ENCODE data around the gene BBS9. TPM values are rescaled to one million over a fixed set of nuclear protein-coding genes. Genes with fewer than 3 reads are reported as not detected.
"Not testable (repeated sequence)": the region's sequence is repeated elsewhere in the genome, so short reads cannot be mapped to it uniquely, and the experiment has no call there.

BBS9 gene
- total RNA-seq, 4 donors from 2014 or later = 11.3 to 28.5 (median 20.7) TPM

DNA sequence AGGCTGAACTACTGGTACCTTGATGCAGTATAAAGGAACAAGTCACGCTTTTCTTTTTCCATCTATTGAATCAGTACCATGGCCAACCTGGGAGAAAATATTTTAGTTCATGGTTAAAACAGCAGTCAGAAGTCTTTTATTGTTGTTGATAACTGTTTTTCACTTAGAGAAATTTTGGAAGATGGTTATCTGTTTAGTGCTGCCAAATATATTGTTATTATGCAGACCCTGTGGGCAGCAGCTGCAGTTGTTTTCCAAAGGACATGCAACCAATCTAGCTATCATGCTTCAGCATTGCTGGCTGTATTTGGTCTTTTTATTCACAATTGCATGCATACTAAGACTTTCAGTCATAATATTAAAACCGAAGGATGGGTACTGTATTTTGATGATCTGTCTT lies 169.5 kb downstream of the BBS9 start:
- DNase-seq (ENCODE audit: low spot score) (no peak), ATAC-seq (ENCODE audit: low FRiP score) (no peak)
- TF ChIP-seq CTCF (IDR thresholded peaks at IDR 0.05) = no peak

GRCh38 chr7:33299425-33299824 lies 170.1 kb downstream of the BBS9 start:
- TF ChIP-seq CTCF (IDR thresholded peaks at IDR 0.05) = no peak
- ATAC-seq (ENCODE audit: low FRiP score) = no peak
- DNase-seq (ENCODE audit: low spot score) = no peak

- ATAC-seq (ENCODE audit: low FRiP score) (no peak), DNase-seq (ENCODE audit: low spot score) (no peak)
- TF ChIP-seq CTCF (IDR thresholded peaks at IDR 0.05) = no peak
Measured at GRCh38 chr7:33300131-33300530, 170.8 kb downstream of the BBS9 start.

DNA sequence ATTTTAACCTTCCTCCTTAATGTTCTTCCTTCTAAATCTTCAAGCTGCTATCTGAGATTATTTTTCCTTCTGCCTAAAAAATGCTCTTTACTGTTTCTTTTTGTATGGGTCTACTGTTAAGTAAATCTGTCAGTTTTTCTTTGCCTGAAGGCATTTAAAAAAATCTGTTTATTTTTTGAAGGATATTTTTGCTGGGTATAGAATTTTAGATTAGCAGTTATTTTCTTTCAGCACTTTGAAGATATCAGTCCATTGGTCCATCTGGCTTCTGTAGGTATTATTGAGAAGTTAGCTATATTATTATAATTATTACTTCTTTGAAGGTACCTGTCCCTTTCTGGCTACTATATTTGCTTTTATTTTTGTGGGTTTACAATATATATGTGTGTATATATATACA lies 171.4 kb downstream of the BBS9 start:
- ATAC-seq (ENCODE audit: low FRiP score) = no peak
- no peak for TF ChIP-seq CTCF (IDR thresholded peaks at IDR 0.05)
- DNase-seq (ENCODE audit: low spot score) = no peak

- ATAC-seq (ENCODE audit: low FRiP score); DNase-seq (ENCODE audit: low spot score): not testable (repeated sequence)
Measured at GRCh38 chr7:33303978-33304557, 174.7 kb downstream of the BBS9 start.

DNA sequence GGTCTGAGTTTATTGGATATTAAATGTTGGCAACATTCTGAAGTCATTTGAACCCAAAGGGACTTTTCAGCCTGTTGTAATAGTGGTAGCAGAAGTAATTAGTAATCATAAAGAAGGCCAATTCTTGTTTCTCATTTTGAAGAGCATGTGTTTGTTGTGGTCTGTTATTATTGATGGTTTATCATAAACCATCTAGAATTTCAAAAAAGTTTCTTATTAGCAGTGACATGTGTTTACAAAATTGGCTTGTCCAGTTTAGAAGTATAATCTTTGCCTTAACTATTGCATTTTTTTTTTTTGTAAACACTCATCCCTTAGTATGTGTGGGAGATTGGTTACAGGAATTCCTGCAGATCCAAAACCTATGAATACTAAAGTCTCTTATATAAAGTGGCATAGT lies 177.8 kb downstream of the BBS9 start:
- DNase-seq (ENCODE audit: low spot score) (no peak), ATAC-seq (ENCODE audit: low FRiP score) (no peak)
- no peak for TF ChIP-seq CTCF (IDR thresholded peaks at IDR 0.05)

DNA sequence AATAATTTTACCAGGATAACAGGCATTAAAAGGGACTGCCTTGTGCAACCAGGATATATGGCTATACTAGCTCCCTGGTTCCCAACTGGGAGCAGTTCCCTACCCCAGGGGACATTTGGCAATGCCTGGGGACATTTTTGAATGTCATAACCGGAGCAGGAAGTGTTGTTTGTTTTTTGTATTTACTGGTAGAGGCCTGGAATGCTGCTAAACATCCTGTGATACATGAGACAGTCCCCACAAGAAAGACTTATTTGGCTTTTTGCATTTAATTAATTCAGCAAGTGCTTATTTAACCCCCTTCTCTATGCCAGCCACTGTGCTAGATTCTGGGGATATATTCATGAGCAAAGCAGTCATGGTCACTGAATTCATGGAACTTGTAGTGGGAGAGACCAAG lies 181.2 kb downstream of the BBS9 start:
- DNase-seq (ENCODE audit: low spot score) (no peak), ATAC-seq (ENCODE audit: low FRiP score) (no peak)
- no peak for TF ChIP-seq CTCF (IDR thresholded peaks at IDR 0.05)
